Ishikawa (cell line): ENCODE data around the gene TLE1.
A peak's percentile ranks its signal among the peaks of the same experiment; 100 is the strongest.

Experiments used
- CEBPB ChIP-seq: IDR thresholded peaks from 2 replicates; pipeline ENCODE4 v1.6.1; 2012
- CREB1 ChIP-seq: IDR thresholded peaks from 2 replicates; pipeline ENCODE4 v1.6.1; 2012; ENCODE audit warnings: low read depth
- EGR1 ChIP-seq: IDR thresholded peaks from 2 replicates; pipeline ENCODE4 v1.6.1; 2012
- EP300 ChIP-seq: IDR thresholded peaks from 2 replicates; pipeline ENCODE4 v1.6.1; 2012; ENCODE audit warnings: borderline replicate concordance
- FOXM1 ChIP-seq: IDR thresholded peaks from 2 replicates; pipeline ENCODE4 v1.6.1; 2012; ENCODE audit warnings: low read depth, borderline replicate concordance
- NFIC ChIP-seq: IDR thresholded peaks from 2 replicates; pipeline ENCODE4 v1.6.1; 2012
- RAD21 ChIP-seq: IDR thresholded peaks from 2 replicates; pipeline ENCODE4 v1.6.1; 2012; ENCODE audit warnings: low read depth
- TAF1 ChIP-seq: IDR thresholded peaks from 2 replicates; pipeline ENCODE4 v1.6.1; 2012; ENCODE audit warnings: low read depth, mild to moderate bottlenecking
- TCF12 ChIP-seq: IDR thresholded peaks from 2 replicates; pipeline ENCODE4 v1.6.1; 2012; ENCODE audit warnings: low read depth
- TEAD4 ChIP-seq: IDR thresholded peaks from 2 replicates; pipeline ENCODE4 v1.6.1; 2012
- USF1 ChIP-seq: IDR thresholded peaks from 2 replicates; pipeline ENCODE4 v1.6.1; 2012
- YY1 ChIP-seq: IDR thresholded peaks from 2 replicates; pipeline ENCODE4 v1.6.1; 2012; ENCODE audit warnings: low read depth
- ZBTB7A ChIP-seq: IDR thresholded peaks from 2 replicates; pipeline ENCODE4 v1.6.1; 2012; ENCODE audit warnings: low read depth
- TF ChIP-seq, protein P1 (sequence below): IDR thresholded peaks from 2 replicates; pipeline ENCODE4 v1.6.1; 2012; ENCODE audit warnings: low read depth, mild to moderate bottlenecking
- TF ChIP-seq, protein P2 (sequence below): IDR thresholded peaks from 2 replicates; pipeline ENCODE4 v1.6.1; 2012

The TLE1 gene

DNA sequence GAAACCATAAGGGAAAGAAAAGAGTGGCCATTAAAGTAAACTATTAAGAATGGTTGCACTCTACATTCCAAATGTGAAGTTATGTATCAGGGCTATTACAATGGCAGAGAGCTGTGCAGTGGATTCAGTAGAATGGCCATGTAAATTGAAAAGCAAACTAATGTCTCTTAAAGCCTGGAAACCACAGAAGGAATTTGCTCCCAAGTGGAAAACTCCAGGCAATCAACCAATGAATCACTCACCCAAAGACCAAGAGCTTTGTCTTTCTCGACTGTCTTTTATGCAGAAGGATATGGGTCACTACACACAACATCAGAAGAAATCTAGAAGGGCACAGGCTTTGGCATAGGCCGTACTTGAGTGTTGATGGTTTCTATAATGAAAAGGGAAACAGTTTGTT, 114.9 kb downstream of the TLE1 start:
- peak; percentile 84 for TF ChIP-seq EP300
- TF ChIP-seq EGR1: no peak
- peak; percentile 55; the same call in 1 of the 2 replicates for TF ChIP-seq FOXM1
- peak; percentile 69 for TF ChIP-seq NFIC
- peak; percentile 76 for TF ChIP-seq TEAD4
- TF ChIP-seq RAD21: no peak
- no peak for TF ChIP-seq CREB1
- no peak for TF ChIP-seq USF1
- TF ChIP-seq TAF1: no peak
- TF ChIP-seq CEBPB: no peak
- TF ChIP-seq ZBTB7A: no peak
- peak; percentile 74; the same call in 1 of the 2 replicates for TF ChIP-seq TCF12
- TF ChIP-seq, protein P1, sequence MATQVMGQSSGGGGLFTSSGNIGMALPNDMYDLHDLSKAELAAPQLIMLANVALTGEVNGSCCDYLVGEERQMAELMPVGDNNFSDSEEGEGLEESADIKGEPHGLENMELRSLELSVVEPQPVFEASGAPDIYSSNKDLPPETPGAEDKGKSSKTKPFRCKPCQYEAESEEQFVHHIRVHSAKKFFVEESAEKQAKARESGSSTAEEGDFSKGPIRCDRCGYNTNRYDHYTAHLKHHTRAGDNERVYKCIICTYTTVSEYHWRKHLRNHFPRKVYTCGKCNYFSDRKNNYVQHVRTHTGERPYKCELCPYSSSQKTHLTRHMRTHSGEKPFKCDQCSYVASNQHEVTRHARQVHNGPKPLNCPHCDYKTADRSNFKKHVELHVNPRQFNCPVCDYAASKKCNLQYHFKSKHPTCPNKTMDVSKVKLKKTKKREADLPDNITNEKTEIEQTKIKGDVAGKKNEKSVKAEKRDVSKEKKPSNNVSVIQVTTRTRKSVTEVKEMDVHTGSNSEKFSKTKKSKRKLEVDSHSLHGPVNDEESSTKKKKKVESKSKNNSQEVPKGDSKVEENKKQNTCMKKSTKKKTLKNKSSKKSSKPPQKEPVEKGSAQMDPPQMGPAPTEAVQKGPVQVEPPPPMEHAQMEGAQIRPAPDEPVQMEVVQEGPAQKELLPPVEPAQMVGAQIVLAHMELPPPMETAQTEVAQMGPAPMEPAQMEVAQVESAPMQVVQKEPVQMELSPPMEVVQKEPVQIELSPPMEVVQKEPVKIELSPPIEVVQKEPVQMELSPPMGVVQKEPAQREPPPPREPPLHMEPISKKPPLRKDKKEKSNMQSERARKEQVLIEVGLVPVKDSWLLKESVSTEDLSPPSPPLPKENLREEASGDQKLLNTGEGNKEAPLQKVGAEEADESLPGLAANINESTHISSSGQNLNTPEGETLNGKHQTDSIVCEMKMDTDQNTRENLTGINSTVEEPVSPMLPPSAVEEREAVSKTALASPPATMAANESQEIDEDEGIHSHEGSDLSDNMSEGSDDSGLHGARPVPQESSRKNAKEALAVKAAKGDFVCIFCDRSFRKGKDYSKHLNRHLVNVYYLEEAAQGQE: no peak
- no peak for TF ChIP-seq YY1
- TF ChIP-seq, protein P2, sequence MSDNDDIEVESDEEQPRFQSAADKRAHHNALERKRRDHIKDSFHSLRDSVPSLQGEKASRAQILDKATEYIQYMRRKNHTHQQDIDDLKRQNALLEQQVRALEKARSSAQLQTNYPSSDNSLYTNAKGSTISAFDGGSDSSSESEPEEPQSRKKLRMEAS: no peak

GRCh38 chr9:81573415-81574321, 115.7 kb downstream of the TLE1 start:
- TF ChIP-seq YY1 (no peak), ZBTB7A (no peak), EP300 (no peak), TEAD4 (no peak), NFIC (no peak), TAF1 (no peak), FOXM1 (no peak), TCF12 (no peak), RAD21 (no peak), CEBPB (no peak), EGR1 (no peak), CREB1 (no peak)
- TF ChIP-seq, protein P2: no peak

- no peak for TF ChIP-seq RAD21
- no peak for TF ChIP-seq YY1
- TF ChIP-seq FOXM1: no peak
- no peak for TF ChIP-seq TCF12
- no peak for TF ChIP-seq NFIC
- no peak for TF ChIP-seq ZBTB7A
- TF ChIP-seq CEBPB: no peak
- TF ChIP-seq TEAD4: no peak
- no peak for TF ChIP-seq EGR1
- TF ChIP-seq CREB1: no peak
- no peak for TF ChIP-seq TAF1
- no peak for TF ChIP-seq USF1
- no peak for TF ChIP-seq EP300
- TF ChIP-seq, protein P2: no peak
- TF ChIP-seq, protein P1: no peak
Observed at GRCh38 chr9:81570083-81570482, 119.3 kb downstream of the TLE1 start.

DNA sequence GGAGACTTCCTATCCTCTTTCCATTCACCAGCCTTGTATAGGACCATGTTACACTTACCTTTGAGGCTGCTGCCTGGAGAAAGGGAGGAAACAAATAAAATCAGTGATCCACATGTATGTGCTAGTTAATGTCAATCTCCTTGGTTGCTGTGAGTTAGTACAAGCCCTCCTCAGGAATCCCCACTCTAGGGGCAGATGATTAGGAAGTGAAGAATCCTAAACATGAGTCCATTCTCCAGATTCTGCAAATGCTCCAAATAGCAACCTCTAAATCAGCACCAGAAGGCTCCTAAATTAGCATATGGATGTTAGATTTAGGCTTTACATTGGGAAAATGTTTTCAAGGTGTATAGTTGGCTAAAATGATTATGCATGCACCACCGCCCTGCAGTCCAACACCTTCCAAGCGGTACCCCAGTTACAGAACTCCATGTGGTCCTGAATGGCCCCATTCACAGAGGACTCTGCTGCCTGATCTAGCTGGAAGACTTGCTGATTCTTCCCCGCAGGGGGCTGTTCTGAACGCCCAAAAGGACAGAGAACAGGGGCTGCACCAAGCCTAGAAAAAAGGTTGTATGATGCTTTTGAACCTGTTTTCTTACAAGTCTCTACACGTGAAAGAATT, 123.2 kb downstream of the TLE1 start:
- TF ChIP-seq TCF12: no peak
- no peak for TF ChIP-seq FOXM1
- no peak for TF ChIP-seq YY1
- TF ChIP-seq, protein P2: no peak
- TF ChIP-seq ZBTB7A: no peak
- no peak for TF ChIP-seq NFIC
- TF ChIP-seq CREB1: no peak
- TF ChIP-seq EGR1: no peak

DNA sequence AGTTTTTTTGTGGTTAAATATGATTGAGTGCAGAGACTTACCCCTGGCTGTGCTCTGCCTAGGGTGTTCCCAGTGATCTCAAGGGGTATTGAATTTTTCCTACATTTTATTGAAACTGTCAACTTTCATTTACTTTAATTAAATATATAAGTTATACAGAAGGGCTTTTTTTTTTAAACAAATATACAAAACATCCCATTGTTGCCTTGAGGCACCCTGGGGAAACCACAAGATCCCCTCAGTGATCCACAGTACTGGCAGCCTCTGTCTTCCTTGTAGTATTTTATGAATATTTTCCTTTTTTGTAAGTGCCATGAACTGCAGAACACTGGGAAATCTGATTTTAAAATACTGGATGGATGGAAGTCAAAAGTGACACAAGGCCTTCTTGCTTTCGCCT, 123.7 kb downstream of the TLE1 start:
- no peak for TF ChIP-seq CREB1
- no peak for TF ChIP-seq EP300
- no peak for TF ChIP-seq TCF12
- no peak for TF ChIP-seq TAF1
- no peak for TF ChIP-seq FOXM1
- no peak for TF ChIP-seq TEAD4
- TF ChIP-seq RAD21: no peak
- TF ChIP-seq ZBTB7A: no peak
- TF ChIP-seq USF1: no peak
